HG02885 (cell line): ENCODE data around the gene SMCR8.
A peak's percentile ranks its signal among the peaks of the same experiment; 100 is the strongest.
"Not testable (repeated sequence)": the region's sequence is repeated elsewhere in the genome, so short reads cannot be mapped to it uniquely, and the experiment has no call there.

Experiments
- ATAC-seq: cut with Tn5 transposase; IDR thresholded peaks from one replicate; pipeline ENCODE4 v1.9.1; 2021; ENCODE audit warnings: mild to moderate bottlenecking; ENCODE audit not compliant: unreplicated experiment, poor library complexity

SMCR8 gene

DNA sequence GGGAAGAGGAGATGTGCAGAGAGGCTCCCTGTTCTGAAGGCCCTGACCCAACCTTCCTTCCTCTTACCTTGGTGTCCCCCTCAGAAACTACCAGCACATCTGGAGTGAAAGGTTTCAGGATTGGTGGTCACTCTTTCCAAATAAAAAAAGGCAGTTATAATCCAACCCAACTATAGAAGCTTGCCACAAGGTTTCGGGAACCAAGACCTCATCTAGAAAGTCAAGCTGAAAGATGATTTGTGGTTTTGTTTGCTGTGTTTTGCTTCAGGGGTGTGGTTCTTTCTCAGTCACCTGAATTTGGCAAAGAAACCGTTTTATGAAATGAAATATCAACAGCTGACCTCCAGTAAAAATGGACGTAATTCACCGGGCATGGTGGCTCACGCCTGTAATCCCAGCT lies 28.9 kb downstream of the SMCR8 start:
- ATAC-seq: no peak

DNA sequence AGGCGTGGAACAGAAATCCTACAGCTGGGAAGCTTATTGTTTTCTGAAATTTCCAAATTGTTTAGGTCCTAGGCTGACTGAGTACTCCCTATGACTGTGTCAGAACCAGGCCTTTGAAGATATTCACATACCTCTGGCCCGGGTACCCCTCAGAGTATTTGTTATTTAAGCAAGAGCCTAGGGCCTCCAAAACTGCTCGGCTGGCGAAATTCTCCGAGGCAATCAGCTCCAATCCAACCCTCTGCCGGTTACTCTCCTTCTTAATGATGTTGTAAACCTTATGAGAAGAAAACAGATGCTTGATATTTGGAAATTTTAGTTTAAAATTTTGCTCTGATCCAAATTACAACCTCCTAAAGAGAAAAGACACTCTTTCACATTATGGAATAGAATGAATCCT lies 38.4 kb downstream of the SMCR8 start:
- ATAC-seq: no peak

DNA sequence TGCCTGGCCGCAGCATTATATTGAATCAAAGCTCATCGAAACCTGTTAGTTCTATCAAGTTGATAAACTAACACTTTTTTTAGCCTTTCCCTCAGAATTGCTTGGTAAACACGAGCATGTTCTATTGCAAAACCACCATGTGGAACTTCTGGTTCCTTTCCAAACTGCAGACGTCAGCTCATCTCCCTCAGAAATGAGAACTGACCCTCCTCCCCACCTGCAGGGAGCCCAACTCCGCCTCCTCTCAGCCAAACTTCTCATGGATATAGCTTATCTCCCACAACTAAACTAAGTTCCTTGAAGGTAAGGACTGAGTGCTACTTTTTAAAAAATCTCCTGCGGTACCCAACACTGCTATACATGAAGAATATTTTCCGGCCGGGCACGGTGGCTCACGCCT lies 41.5 kb downstream of the SMCR8 start:
- ATAC-seq: no peak

DNA sequence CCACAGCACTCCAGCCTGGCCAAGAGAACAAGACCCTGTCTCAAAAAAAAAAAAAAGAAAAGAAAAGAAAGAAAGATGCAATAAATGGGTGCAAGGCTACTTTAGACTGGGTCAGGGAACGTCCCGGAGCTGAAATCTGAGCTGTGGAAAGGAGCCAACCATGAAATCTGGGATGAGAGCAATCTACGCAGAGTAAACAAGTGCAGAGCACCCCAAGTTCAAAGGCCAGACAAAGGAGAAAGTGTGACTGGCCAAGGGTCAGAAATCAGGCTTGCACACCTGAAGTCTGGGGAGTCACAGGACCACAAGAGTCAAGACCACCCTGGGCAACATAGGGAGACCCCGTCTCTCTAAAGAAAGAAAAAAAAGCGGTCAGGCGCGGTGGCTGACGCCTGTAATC lies 45.4 kb downstream of the SMCR8 start:
- ATAC-seq: no peak

DNA sequence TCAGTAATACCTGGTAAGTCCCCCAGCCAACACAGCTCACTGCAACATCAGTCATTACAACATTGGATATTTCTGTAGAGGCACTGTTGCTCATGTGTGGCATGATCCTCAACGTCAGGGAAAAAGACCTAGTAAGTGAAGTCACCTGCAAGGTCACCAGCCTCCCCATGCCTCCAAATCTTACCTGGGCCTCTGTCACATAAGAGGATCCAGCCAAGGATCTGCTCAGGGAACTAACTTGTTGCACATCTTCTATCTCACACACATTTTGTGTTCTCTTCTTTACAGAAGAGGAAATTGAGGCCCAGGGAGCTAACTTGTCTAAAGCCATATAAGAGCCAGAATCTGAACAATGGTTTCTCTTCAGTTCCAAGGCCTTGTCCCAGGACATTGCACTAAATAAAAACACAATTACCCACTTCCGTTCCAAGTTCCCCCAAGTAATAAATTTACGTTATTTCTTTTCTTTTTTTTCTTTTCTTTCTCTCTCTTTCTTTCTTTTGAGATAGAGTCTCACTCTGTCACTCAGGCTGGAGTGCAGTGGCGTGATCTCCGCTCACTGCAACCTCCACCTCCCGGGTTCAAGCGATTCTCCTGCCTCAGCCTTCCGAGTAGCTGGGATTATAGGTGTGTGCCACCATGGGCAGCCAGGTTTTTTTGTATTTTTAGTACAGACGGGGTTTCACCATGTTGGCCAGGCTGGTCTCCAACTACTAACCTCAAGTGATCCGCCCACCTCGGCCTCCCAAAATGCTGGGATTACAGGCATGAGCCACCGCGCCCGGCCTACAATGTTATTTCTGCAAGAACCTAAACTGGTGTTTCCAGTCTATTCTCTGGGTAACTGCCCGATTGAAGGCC lies 47.0 kb downstream of the SMCR8 start:
- ATAC-seq: no peak

DNA sequence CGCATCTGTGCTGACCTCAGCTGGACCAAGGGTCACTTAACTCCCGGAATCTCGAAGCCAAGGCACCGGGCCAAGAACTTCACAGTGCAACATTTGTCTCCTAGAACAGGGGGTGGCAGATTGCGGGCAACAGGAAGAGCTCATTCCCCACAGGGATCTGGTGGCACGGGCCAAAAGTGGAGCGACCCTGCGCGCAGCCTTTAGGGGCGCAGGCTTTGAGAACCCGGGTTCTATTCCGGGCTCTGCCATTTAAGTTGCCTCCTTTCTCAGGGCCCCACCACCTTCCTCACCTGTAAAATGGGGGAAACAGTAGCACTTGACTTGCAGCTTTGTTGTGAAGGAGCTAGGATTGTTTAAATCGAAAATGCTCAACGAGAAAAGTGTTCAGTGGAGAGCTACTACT lies 47.6 kb downstream of the SMCR8 start:
- ATAC-seq: no peak

DNA sequence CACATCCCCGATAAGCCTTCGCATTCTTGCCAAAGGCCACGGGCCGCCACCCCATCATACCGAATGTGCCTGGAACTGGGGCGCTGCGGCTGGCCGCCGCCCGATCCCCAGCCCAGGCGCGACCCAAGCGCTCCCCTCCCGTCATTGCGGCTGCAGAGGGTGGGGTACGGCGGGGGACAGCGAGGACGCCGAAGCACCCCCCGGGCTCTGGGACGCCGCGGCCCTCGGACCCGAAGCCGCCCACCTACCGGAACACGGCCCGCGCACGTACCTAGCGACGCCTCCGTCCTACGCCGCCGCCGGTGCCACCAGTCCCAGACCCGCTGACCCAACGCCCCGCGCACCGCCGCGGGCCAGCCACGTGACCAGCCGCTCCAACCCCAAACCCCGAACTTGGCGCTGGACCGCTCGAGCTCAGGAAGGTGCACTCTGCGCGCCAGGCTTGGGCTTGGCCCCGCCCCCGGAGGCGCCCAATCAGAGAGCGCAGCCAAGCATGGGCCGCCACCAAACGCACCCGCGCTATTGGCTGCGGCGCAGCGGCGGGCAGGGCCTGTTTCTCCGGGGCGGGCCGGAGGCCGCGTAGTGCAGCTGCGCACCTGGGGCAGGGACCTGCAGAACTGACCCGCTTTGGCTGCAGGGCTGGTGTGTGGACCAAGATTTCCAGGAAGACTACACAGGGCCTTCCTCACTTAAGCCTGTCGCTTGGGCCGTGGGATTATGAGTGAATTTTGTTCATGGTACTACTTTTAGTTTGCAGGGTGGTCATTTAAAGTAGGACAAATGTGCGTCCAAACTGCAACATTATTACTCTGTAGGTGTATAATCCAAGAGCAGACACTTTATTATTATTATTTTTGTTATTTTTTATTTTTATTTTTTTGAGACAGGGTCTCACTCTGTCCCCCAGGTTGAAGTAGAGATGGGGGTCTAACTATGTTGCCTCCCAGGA lies 48.3 kb downstream of the SMCR8 start, which contains the start of gene SHMT1:
Gene SHMT1 (minus strand): TSS at position 450 of the 949 bp plus-strand sequence. CDS start 7,569 bp downstream, outside the sequence.
- peak; percentile 98 for ATAC-seq

DNA sequence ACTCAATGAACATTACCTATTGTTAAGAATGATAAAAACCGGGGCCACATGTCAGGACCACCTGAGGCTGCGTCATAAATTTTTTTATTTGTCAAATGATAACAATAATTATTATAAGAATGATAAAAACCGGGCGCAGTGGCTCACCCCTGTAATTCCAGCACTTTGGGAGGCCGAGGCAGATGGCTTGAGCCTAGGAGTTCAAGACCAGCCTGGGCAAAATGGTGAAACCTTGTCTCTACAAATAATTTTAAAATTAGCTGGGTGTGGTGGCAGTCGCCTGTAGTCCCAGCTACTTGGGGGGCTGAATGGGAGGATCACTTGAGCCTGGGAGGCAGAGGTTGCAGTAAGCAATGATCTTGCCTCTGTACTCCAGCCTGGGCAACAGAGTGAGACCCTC lies 49.1 kb downstream of the SMCR8 start:
- no peak for ATAC-seq

DNA sequence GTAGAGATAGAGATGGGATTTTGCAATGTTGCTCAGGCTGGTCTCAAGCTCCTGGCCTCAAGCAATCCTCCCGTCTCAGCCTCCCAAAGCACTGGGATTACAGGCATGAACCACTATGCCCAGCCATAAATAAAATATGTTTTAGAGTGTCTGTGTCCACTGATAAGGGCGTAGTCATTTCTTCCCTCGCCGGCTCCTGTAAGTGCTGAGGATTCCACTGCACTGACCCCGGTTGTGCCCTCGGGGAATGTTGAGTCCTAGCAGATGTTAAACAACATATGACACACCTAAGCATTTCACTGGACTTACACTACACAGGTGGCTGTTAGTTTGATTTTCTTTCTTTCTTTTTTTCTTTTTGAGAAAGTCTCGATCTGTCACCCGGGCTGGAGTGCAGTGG lies 53.9 kb downstream of the SMCR8 start:
- no peak for ATAC-seq

DNA sequence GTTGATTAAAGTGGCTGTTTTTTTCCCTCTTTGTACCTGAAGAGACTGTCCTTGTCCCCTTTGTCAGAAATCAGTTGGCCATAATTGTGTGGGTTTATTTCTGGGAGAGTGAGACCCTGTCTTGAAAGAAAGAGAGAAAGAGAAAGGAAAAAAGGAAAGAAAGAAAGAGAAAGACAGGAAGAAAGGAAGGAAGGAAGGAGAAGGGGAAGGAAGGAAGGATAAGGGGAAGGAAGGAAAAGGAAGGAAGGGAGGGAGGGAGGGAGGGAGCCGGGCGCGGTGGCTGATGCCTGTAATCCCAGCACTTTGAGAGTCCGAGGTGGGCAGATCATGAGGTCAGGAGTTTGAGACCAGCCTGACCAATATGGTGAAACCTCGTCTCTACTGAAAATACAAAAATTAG lies 55.7 kb downstream of the SMCR8 start:
- no peak for ATAC-seq

DNA sequence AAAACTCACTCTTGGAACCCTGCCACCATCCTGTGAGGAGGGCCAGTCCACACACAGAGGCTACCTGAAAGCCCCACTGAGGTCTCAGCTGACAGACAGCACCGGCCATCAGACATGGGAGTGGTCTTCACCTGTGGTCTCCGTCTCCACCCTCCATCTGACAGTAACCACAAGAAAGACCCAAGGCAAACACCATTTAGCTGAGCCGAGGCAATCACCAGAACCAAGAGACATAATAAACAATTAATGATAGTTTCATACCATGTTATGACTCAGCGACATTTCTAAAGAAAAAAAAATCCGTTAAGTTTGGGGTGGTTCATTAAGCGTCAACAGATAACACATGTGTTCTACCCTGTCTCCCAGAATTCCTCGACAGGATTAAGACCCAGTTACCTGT lies 56.4 kb downstream of the SMCR8 start:
- ATAC-seq: no peak

DNA sequence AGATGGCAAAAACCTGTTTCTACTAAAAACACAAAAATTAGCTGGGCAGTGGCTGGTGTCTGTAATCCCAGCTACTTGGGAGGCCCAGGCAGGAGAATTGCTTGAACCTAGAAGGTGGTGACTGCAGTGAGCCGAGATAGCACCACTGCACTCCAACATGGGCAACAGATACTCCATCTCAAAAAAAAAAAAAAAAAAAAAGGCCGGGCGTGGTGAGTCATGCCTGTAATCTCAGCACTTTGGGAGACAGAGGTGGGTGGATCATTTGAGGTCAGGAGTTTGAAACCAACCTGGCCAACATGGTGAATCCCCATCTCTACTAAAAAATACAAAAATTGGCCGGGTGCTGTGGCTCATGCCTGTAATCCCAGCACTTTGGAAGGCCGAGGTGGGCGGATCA lies 58.1 kb downstream of the SMCR8 start:
- not testable (repeated sequence) for ATAC-seq

DNA sequence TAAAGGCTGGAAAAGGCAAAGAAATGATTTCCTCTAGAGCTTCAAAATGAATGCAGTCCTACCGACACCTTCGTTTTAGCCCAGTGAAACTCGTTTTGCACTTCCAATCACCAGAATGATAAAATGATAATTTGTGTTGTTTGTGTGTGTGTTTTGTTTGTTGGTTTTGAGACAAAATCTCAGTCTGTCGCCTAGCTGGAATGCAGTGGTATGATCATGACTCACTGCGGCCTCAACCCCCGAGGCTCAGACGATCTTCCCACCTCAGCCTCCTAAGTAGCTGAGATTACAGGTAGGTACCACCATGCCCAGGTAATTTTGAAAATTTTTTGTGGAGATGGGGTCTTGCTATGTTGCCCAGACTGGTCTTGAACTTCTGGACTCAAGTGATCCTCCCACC lies 59.1 kb downstream of the SMCR8 start:
- ATAC-seq: no peak
